Measurements from ENCODE around the gene FAM200B.

FAM200B gene

GRCh38 chr4:15657366-15657765 is 24.3 kb upstream of the FAM200B start:
- no peak for FAIRE-seq
- no peak for TF ChIP-seq POLR2A (IDR thresholded peaks at IDR 0.05; ENCODE audit: low read depth, low read length)
- no peak for DNase-seq (ENCODE audit: insufficient read length, low spot score)

- FAIRE-seq (no peak), DNase-seq (ENCODE audit: insufficient read length, low spot score) (no peak)
- no peak for TF ChIP-seq POLR2A (IDR thresholded peaks at IDR 0.05; ENCODE audit: low read depth, low read length)
Observed at GRCh38 chr4:15658136-15658770, 23.4 kb upstream of the FAM200B start.

- DNase-seq (ENCODE audit: insufficient read length, low spot score) (no peak), FAIRE-seq (no peak)
- no peak for TF ChIP-seq POLR2A (IDR thresholded peaks at IDR 0.05; ENCODE audit: low read depth, low read length)
Observed at GRCh38 chr4:15658781-15659180, 22.8 kb upstream of the FAM200B start.

- no peak for FAIRE-seq
- no peak for DNase-seq (ENCODE audit: insufficient read length, low spot score)
- no peak for TF ChIP-seq POLR2A (IDR thresholded peaks at IDR 0.05; ENCODE audit: low read depth, low read length)
Observed at GRCh38 chr4:15659768-15660570, 21.7 kb upstream of the FAM200B start.

- DNase-seq (ENCODE audit: insufficient read length, low spot score) (no peak), FAIRE-seq (no peak)
- TF ChIP-seq POLR2A (IDR thresholded peaks at IDR 0.05; ENCODE audit: low read depth, low read length) = no peak
Observed at GRCh38 chr4:15665753-15666365, 15.8 kb upstream of the FAM200B start.

GRCh38 chr4:15667006-15667405 is 14.6 kb upstream of the FAM200B start:
- no peak for TF ChIP-seq POLR2A (IDR thresholded peaks at IDR 0.05; ENCODE audit: low read depth, low read length)
- FAIRE-seq (no peak), DNase-seq (ENCODE audit: insufficient read length, low spot score) (no peak)

- no peak for TF ChIP-seq POLR2A (IDR thresholded peaks at IDR 0.05; ENCODE audit: low read depth, low read length)
- no peak for DNase-seq (ENCODE audit: insufficient read length, low spot score)
- FAIRE-seq = no peak
Observed at GRCh38 chr4:15668566-15669435, 12.8 kb upstream of the FAM200B start.

- FAIRE-seq = no peak
- DNase-seq (ENCODE audit: insufficient read length, low spot score) = no peak
- TF ChIP-seq POLR2A (IDR thresholded peaks at IDR 0.05; ENCODE audit: low read depth, low read length) = no peak
Observed at GRCh38 chr4:15670576-15670975, 11.1 kb upstream of the FAM200B start.

- DNase-seq (ENCODE audit: insufficient read length, low spot score) (no peak), FAIRE-seq (no peak)
- no peak for TF ChIP-seq POLR2A (IDR thresholded peaks at IDR 0.05; ENCODE audit: low read depth, low read length)
Observed at GRCh38 chr4:15672101-15672500, 9.5 kb upstream of the FAM200B start.

- TF ChIP-seq POLR2A (IDR thresholded peaks at IDR 0.05; ENCODE audit: low read depth, low read length) = no peak
- FAIRE-seq (no peak), DNase-seq (ENCODE audit: insufficient read length, low spot score) (no peak)
Observed at GRCh38 chr4:15673337-15673736, 8.3 kb upstream of the FAM200B start.

- FAIRE-seq = no peak
- DNase-seq (ENCODE audit: insufficient read length, low spot score) = no peak
- no peak for TF ChIP-seq POLR2A (IDR thresholded peaks at IDR 0.05; ENCODE audit: low read depth, low read length)
Observed at GRCh38 chr4:15674046-15674445, 7.6 kb upstream of the FAM200B start.

GRCh38 chr4:15674926-15675325 is 6.7 kb upstream of the FAM200B start:
- no peak for TF ChIP-seq POLR2A (IDR thresholded peaks at IDR 0.05; ENCODE audit: low read depth, low read length)
- FAIRE-seq (no peak), DNase-seq (ENCODE audit: insufficient read length, low spot score) (no peak)

- TF ChIP-seq POLR2A (IDR thresholded peaks at IDR 0.05; ENCODE audit: low read depth, low read length) = no peak
- FAIRE-seq = no peak
Observed at GRCh38 chr4:15675356-15675755, 6.3 kb upstream of the FAM200B start.

GRCh38 chr4:15676039-15676438 is 5.6 kb upstream of the FAM200B start:
- no peak for DNase-seq (ENCODE audit: insufficient read length, low spot score)
- no peak for TF ChIP-seq POLR2A (IDR thresholded peaks at IDR 0.05; ENCODE audit: low read depth, low read length)
- FAIRE-seq = no peak

More at GRCh38 chr4:15675356-15675755, 6.3 kb upstream of the FAM200B start:
- DNase-seq (ENCODE audit: insufficient read length, low spot score) = no peak

Measured in H54 (cell line).